AG10803 (cell line): Measurements from ENCODE around the gene DPP6.

ENCODE experiments used
- DNase-seq: peaks from one replicate; pipeline ENCODE4 v3.0.0; 2010; ENCODE audit warnings: low read depth
- H3K4me3 ChIP-seq: 2 replicates; pipeline ENCODE4 v1.5.1; 2011; ENCODE audit warnings: mild to moderate bottlenecking, low read length, control low read depth
- TF ChIP-seq, protein P1 (sequence below): conservative IDR thresholded peaks from 2 replicates; pipeline ENCODE4 v1.5.1; 2011; ENCODE audit warnings: mild to moderate bottlenecking, low read length, control low read depth, inconsistent platforms

Gene DPP6

DNA sequence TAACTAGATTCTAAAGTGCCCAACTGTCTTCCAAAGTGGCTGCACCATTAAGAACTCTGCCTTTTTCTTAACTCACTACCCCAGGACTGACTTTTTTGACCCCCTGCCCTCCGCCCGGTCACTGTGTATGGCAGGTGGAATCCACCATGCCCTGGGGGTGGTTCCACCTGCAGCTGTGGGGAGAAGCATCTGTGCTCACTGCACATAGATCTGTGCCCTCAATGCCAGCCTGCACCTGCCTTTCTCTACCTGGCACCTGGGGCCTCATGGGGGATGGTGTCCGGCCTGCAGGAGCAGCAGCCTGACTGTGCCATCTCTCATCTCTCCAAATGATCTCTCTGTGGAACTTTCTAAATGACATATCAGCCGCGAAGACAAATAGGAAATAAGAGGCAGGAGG is 597.2 kb downstream of the DPP6 start:
- TF ChIP-seq, protein P1, sequence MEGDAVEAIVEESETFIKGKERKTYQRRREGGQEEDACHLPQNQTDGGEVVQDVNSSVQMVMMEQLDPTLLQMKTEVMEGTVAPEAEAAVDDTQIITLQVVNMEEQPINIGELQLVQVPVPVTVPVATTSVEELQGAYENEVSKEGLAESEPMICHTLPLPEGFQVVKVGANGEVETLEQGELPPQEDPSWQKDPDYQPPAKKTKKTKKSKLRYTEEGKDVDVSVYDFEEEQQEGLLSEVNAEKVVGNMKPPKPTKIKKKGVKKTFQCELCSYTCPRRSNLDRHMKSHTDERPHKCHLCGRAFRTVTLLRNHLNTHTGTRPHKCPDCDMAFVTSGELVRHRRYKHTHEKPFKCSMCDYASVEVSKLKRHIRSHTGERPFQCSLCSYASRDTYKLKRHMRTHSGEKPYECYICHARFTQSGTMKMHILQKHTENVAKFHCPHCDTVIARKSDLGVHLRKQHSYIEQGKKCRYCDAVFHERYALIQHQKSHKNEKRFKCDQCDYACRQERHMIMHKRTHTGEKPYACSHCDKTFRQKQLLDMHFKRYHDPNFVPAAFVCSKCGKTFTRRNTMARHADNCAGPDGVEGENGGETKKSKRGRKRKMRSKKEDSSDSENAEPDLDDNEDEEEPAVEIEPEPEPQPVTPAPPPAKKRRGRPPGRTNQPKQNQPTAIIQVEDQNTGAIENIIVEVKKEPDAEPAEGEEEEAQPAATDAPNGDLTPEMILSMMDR: no peak

DNA sequence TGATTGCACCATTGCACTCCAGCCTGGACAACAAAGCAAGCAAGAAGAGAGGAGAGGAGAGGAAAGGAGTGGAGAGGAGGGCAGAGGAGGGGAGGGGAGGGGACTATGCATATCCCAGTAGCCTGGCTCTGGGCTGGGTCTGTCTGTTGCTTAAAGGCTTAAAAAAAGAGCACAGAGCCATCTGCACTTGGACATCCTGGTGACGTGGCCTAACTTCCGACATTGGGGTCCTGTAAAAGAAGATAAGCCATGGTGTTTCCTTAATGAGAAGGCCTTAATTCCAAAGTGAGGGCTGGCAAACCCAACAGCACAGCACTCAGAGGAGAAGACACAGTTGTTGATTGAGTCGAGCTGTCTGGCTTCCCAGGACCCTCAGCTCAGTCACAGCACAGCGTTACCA is 598.1 kb downstream of the DPP6 start:
- TF ChIP-seq, protein P1: no peak
- no peak for DNase-seq
- H3K4me3 ChIP-seq: no peak overlapping the region

More for the DNA sequence above, 597.2 kb downstream of the DPP6 start:
- DNase-seq: no peak
- no peak overlapping the region for H3K4me3 ChIP-seq

- no peak overlapping the region for H3K4me3 ChIP-seq
- no peak for DNase-seq
- TF ChIP-seq, protein P1: no peak
Measured at GRCh38 chr7:154651501-154651900, 599.3 kb downstream of the DPP6 start.

- no peak for DNase-seq
- TF ChIP-seq, protein P1: no peak
- H3K4me3 ChIP-seq: no peak overlapping the region
Measured at GRCh38 chr7:154652564-154652963, 600.4 kb downstream of the DPP6 start.

DNA sequence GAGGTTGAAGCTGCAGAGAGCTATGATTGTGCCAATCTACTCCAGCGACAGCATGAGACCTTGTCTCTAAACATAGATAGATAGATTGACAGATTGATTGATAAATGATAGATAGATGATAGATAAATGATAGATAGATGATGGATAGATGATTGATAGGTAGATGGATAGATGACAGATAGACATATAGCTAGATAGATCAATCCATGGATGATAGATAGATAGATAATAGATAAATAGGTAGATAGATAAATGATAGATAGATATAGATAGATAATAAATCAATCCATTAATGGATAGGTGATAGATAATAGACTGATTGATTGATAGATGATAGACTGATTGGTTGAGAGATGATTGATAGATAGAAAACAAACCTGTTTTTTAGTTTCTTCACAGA is 601.1 kb downstream of the DPP6 start:
- no peak for DNase-seq
- TF ChIP-seq, protein P1: no peak
- no peak overlapping the region for H3K4me3 ChIP-seq

- no peak for DNase-seq
- TF ChIP-seq, protein P1: no peak
- H3K4me3 ChIP-seq: no peak overlapping the region
Measured at GRCh38 chr7:154656618-154657017, 604.4 kb downstream of the DPP6 start.

- DNase-seq: no peak
- no peak overlapping the region for H3K4me3 ChIP-seq
- TF ChIP-seq, protein P1: no peak
Measured at GRCh38 chr7:154666768-154667167, 614.6 kb downstream of the DPP6 start.
